ENCODE results near the gene MIDN. TPM values are rescaled to one million over a fixed set of nuclear protein-coding genes. Genes with fewer than 3 reads are reported as not detected.
A peak's percentile ranks its signal among the peaks of the same experiment; 100 is the strongest.

Gene MIDN
- total RNA-seq, 4 donors from 2014 or later = 20.3 to 72.2 (median 31.8) TPM

- Histone ChIP-seq H3K27ac (replicated peaks in 1 of 4) (peak overlapping the region; percentile 80 to 85 (median 82)), H3K36me3 (peaks cover 0 to 29% (median 12%) of the 10 kb centered on the region in 4 donors), H3K27me3 (no peaks in the 10 kb centered on the region), H3K4me3 (peak overlapping the region in 2 of 4 donors; percentile 14 to 32), H3K4me1 (peaks cover 94 to 99% (median 95%) of the 10 kb centered on the region in 4 donors), H3K9me3 (no peaks in the 10 kb centered on the region)
- TF ChIP-seq CTCF (IDR thresholded peaks at IDR 0.05) = no peak
- no peak for TF ChIP-seq EP300 (IDR thresholded peaks at IDR 0.05)
- no peak for TF ChIP-seq POLR2A (IDR thresholded peaks at IDR 0.05; ENCODE audit: low read depth)
- TF ChIP-seq POLR2AphosphoS5 (IDR thresholded peaks at IDR 0.05) = peak; percentile 26 to 50
- DNase-seq (ENCODE audit: extremely low spot score) = no peak
- WGBS = 62% methylated on average over 28 of the region's 39 CpGs
- intact Hi-C loops (cut with DNase I) = no loop called here
Measured at GRCh38 chr19:1213391-1214286, 34.7 kb upstream of the MIDN start.

GRCh38 chr19:1214299-1214861, 34.0 kb upstream of the MIDN start:
- no peak for TF ChIP-seq CTCF (IDR thresholded peaks at IDR 0.05)
- no peak for TF ChIP-seq POLR2AphosphoS5 (IDR thresholded peaks at IDR 0.05)
- no peak for TF ChIP-seq POLR2A (IDR thresholded peaks at IDR 0.05; ENCODE audit: low read depth)
- no peak for TF ChIP-seq EP300 (IDR thresholded peaks at IDR 0.05)
- H3K27me3 ChIP-seq = no peaks in the 10 kb centered on the region
- peak overlapping the region; percentile 80 to 85 (median 82) for H3K27ac ChIP-seq (replicated peaks in 1 of 4)
- intact Hi-C loops (cut with DNase I) = no loop called here
- peaks cover 93 to 99% (median 94%) of the 10 kb centered on the region in 4 donors for H3K4me1 ChIP-seq
- no peak for DNase-seq (ENCODE audit: extremely low spot score)
- H3K9me3 ChIP-seq = no peaks in the 10 kb centered on the region
- WGBS = 48% methylated on average over 12 of the region's 21 CpGs
- H3K4me3 ChIP-seq = peak overlapping the region; percentile 14 to 32 (median 26)
- H3K36me3 ChIP-seq = peaks cover 0 to 29% (median 12%) of the 10 kb centered on the region in 4 donors

- no peaks in the 10 kb centered on the region for H3K27me3 ChIP-seq
- H3K4me3 ChIP-seq = peak overlapping the region; percentile 14 to 29 (median 24)
- H3K4me1 ChIP-seq = peaks cover 86 to 94% (median 91%) of the 10 kb centered on the region in 4 donors
- peak overlapping the region; percentile 80 to 85 (median 82) for H3K27ac ChIP-seq (replicated peaks in 1 of 4)
- no peak for TF ChIP-seq POLR2A (IDR thresholded peaks at IDR 0.05; ENCODE audit: low read depth)
- peak in 1 of 2 donors; percentile 45 for TF ChIP-seq POLR2AphosphoS5 (IDR thresholded peaks at IDR 0.05)
- peaks cover 0 to 30% (median 12%) of the 10 kb centered on the region in 4 donors for H3K36me3 ChIP-seq
- intact Hi-C loops (cut with DNase I) = no loop called here
- DNase-seq (ENCODE audit: extremely low spot score) = no peak
- no peaks in the 10 kb centered on the region for H3K9me3 ChIP-seq
- 45% methylated on average over 23 of the region's 26 CpGs for WGBS
Measured at GRCh38 chr19:1214862-1215731, 33.3 kb upstream of the MIDN start.

GRCh38 chr19:1216756-1217155, 31.6 kb upstream of the MIDN start:
- Histone ChIP-seq H3K36me3 (peaks cover 0 to 34% (median 28%) of the 10 kb centered on the region in 4 donors), H3K27me3 (no peaks in the 10 kb centered on the region), H3K4me3 (no peak overlapping the region), H3K27ac (replicated peaks in 1 of 4) (peak overlapping the region; percentile 80 to 85 (median 82)), H3K9me3 (no peaks in the 10 kb centered on the region), H3K4me1 (peaks cover 81 to 91% (median 87%) of the 10 kb centered on the region in 4 donors)
- 81% methylated on average over 12 of the region's 12 CpGs for WGBS
- TF ChIP-seq CTCF (IDR thresholded peaks at IDR 0.05) (no peak), POLR2A (IDR thresholded peaks at IDR 0.05; ENCODE audit: low read depth) (no peak), POLR2AphosphoS5 (IDR thresholded peaks at IDR 0.05) (no peak), EP300 (IDR thresholded peaks at IDR 0.05) (no peak)
- DNase-seq (ENCODE audit: extremely low spot score) = no peak
- intact Hi-C loops (cut with DNase I) = no loop called here
